Putamen (tissue), 1 donor: Measurements from ENCODE around the gene LEAP2.
"Not testable (repeated sequence)": the region's sequence is repeated elsewhere in the genome, so short reads cannot be mapped to it uniquely, and the experiment has no call there.

Experiments used
- DNase-seq: peaks from one replicate; pipeline ENCODE4 v3.0.0-alpha.2; 2016; ENCODE audit warnings: low spot score

Gene LEAP2

GRCh38 chr5:132840896-132841295 lies 32.6 kb upstream of the LEAP2 start:
- DNase-seq, result no peak

DNA sequence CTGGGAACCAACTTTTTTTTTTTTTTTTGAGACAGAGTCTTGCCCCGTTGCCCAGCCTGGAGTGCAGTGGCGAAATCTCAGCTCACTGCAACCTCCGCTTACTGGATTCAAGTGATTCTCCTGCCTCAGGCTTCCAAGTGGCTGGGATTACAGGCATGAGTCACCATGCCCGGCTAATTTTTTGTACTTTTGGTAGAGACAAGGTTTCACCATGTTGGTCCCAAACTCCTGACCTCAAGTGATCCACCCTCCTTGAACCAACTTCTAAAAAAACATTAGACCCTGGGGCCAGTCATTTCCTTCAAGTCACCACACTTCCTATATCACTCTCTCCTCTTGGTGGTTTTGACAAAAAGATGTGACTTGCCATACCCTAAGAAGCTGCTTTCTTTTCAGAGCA lies 32.2 kb upstream of the LEAP2 start:
- no peak for DNase-seq

DNA sequence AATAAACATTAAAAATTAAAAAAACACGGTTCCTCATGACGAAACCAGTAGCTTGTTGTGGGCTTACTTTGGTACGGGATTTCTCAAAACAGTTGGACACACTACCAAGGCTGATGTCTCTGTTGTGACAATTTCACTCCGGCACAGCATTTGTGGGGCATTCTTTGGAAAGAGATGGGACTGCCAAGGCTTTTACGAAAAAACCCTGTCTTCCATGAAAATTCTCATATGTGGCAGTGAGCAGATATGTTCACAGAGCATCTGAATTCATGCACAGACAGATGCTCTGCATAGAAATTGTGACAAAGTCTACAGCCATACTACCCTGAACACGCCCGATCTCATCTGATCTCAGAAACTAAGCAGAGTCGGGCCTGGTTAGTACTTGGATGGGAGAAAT lies 25.2 kb upstream of the LEAP2 start:
- no peak for DNase-seq

DNA sequence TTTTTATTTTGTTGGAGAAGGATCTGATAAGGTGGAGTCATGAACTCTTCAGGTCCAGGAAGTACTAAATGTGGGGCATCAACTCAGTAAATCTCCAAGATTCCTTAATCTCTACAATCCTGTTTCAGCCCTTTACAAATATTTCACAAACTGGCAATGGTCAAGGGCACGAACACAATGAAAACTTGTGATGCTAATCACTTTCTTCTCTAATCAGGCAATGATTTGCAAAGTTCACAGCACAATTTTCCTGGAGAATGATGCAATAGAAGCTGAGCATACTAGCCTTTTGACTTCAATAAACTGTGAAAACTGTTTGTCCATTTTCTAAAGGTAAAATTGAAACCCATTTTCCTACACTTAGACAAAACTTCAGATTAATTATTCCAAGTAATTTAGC lies 24.1 kb upstream of the LEAP2 start:
- DNase-seq, result no peak

DNA sequence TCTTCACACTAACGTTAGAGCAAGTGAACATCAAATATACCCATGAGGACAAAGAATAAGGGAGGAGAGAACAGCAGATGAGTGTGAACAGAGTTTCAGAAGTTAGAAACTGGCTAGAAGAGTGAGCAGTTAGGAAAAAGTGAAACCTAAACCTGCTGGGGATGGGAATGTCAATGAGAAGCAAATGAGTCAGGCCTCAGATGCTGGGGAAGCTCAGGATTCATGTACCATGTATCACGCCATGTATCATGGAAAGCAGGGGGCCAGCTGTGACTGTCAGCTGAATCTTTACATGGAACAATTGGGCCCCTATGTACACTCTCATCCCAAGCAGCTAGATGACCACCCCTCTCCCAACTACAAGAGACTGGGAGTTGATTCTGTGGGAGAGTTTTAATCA lies 23.4 kb upstream of the LEAP2 start:
- no peak for DNase-seq

DNA sequence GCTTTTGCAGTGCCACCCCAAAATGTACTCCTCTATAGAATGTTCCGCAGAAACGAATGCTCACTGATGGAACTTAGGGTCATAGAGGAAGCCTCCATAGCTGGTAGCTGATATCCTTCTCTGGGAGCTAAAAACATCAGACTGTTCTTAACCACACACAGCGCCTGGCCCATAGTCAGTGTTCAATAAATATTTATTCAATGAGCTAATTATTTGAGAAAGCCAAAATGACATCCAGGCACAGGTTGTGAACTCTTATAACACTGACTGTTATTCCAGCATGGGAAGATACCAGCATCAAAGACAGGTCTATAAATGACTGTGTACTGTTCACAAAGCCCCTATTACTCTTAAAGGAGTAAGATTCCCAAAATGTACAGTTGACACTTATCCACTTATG lies 20.1 kb upstream of the LEAP2 start:
- DNase-seq, result no peak

- DNase-seq, result no peak
Observed at GRCh38 chr5:132853790-132854189, 19.7 kb upstream of the LEAP2 start.

- no peak for DNase-seq
Observed at GRCh38 chr5:132854301-132854700, 19.2 kb upstream of the LEAP2 start.

- not testable (repeated sequence) for DNase-seq
Observed at GRCh38 chr5:132854992-132855391, 18.5 kb upstream of the LEAP2 start.

GRCh38 chr5:132856011-132856410 lies 17.5 kb upstream of the LEAP2 start:
- DNase-seq, result no peak

DNA sequence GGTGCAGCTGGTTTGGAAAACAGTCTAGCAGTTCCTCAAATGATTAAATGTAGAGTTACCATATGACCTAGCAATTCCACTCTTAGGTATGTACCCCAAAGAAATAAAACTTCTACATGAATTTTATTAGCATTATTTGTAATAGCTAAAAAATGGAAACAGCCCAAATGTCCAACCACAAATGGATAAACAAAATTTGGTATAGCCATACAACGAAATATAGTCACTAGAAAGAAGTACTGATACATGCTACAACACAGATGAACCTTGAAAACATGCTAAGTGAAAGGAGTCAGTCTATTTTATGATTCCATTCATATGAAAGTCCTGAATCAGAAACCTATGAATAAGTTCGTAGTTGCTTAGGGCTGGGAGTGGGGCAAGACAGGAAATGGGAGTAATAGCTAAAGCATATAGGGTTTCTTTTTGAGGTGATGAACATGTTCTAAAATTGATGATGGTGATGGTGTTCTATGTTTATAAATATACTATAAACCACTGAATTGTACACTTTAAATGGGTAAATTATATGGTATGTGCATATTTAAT lies 13.5 kb upstream of the LEAP2 start:
- DNase-seq, result no peak

DNA sequence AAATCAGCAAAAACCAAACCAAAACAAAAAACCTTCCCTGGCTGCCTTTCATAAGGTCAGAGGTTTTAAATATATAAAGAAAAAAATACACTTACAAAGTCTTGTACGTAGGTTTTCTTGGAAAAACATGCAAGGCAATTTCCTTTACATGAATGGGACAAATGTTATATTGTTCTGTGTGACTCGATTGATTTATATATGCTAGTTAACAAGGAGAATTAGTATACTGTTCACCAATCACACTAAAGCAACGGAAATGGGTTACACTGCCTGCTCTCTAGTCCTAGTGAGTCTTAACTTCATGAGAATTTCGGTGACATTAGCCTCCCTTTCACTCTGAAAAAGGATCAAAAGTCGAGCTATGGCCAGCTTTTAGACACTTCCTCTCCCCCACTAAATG lies 12.7 kb upstream of the LEAP2 start:
- no peak for DNase-seq

DNA sequence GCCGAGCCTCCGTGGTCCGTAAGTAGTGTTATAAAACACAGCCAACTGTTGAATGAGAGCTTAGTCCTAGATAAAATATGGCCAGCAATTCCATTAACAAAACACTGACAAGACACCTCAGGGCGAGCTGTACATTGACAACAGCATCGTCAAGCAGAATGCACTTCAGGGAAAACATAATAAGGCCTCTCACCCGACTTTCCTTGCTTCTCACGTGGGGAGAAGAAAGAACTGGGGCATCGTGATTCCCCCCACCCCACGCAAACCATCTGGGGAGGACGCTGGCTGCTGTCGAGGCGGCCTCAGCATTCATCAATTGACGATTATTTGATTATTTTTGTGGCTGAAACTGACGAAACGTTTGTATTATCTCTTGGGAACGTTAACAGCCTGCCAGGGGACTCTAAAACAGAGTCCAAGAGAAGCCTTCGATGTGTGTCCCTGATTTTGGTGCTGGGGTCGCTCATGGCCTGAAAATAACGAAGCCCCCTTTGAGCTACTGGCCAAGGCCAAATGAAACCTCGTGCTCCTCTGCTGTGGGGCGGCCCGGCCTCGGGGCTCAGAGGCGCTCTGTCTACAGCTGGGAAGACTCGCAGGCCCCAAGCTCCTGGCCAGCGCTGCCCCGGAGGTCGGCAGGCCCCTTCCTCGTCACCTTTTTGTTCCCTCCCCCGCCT lies 7.7 kb upstream of the LEAP2 start:
- no peak for DNase-seq

DNA sequence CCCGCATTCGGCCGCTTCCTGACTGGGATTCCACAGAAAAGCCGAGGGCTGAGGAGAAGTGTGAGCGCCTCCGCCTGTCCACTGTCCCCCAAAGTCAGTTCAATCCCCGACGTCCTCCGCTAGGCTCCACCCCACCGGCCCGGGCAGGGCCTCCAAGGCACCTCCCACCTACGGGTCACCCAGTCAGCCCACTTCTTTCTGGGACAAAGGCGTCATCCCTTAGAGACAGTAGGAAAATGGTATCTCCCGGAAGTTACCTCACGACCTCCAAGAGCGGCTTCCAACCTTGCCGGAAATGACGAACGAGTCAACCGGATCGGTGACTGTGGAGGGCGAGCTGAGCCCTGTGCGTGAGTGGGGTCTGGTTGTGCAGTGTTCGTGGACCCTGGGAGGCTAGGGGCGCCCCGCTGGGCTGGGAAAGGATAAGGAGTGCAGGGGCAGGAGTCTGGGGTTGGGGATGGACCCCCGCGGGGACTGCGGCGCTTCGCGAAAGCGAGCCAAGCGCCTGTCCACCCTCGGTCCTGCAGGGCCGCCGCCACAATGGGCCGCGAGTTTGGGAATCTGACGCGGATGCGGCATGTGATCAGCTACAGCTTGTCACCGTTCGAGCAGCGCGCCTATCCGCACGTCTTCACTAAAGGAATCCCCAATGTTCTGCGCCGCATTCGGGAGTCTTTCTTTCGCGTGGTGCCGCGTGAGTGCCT lies 7.0 kb upstream of the LEAP2 start, which contains the start of the genes GDF9 and UQCRQ:
Gene GDF9 (minus strand): TSS at position 128 of the 704 bp plus-strand sequence. CDS start 1,936 bp downstream, outside the sequence.
Gene UQCRQ (plus strand): TSS at position 301 of the 704 bp plus-strand sequence. CDS start 240 bp downstream, at position 541.
- DNase-seq, result peak; percentile 100

DNA sequence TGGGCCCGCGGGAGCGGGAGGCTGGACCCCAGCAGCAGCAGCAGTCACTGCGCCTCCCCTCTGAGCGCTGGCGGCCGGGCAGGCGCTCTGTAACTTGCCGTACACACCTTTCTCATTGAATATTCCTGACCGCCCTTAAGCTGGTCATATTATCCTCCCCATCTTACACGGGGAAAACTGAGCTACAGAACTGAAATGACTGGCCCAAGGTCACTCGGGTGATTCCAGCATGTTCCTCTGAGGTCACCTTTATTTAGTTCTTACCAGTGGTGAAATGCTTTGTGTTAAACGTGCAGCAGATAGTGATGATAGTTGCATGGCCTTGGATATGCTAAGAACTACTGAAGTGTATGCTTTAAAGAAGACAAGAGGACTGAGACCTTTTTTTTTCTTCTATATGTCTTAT lies 6.4 kb upstream of the LEAP2 start:
- no peak for DNase-seq

DNA sequence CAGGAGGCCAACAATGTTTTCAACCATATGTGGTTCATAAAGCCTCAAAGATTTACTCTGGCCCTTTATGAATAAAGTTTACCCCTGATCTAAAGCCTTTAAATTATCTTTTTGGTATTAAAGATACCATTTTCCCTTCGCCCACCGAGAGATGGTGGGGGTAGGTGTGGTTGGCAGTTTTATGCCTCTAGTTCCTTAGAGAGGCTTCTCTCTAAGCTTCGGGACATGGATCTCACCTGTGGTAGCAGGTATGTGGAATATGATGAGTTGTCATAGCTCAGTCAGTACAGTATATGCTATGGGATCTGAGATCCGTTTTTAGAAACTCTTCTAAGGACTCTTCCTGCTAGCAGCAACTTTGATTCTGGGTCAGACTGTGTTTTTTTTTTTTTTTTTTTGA lies 4.7 kb upstream of the LEAP2 start:
- DNase-seq, result no peak

DNA sequence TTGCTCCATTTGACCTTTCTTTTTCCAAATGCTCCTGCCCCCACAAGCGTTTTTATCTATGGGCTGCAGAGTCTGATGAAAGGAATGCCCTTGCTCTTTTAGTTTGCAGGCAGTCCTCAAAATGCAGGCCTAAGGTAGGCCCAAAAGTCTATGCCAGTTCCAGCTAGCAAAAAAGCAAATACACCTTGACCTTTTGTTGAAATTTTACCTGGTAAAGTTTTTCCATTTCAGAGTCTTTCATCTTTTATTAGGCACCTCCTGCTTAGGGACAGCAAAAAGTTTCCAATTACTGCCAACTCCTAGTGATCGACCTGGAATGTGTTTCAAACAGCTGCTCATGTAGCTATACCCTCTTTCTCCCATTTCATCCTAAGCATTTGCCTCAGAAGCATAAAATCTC lies 2.7 kb upstream of the LEAP2 start:
- no peak for DNase-seq

- DNase-seq, result no peak
Observed at GRCh38 chr5:132871459-132872284, 1.8 kb upstream of the LEAP2 start.

GRCh38 chr5:132872788-132873118 lies 715 bp upstream of the LEAP2 start:
- no peak for DNase-seq

- no peak for DNase-seq
Observed at GRCh38 chr5:132873930-132874271, 433 bp downstream of the LEAP2 start.

DNA sequence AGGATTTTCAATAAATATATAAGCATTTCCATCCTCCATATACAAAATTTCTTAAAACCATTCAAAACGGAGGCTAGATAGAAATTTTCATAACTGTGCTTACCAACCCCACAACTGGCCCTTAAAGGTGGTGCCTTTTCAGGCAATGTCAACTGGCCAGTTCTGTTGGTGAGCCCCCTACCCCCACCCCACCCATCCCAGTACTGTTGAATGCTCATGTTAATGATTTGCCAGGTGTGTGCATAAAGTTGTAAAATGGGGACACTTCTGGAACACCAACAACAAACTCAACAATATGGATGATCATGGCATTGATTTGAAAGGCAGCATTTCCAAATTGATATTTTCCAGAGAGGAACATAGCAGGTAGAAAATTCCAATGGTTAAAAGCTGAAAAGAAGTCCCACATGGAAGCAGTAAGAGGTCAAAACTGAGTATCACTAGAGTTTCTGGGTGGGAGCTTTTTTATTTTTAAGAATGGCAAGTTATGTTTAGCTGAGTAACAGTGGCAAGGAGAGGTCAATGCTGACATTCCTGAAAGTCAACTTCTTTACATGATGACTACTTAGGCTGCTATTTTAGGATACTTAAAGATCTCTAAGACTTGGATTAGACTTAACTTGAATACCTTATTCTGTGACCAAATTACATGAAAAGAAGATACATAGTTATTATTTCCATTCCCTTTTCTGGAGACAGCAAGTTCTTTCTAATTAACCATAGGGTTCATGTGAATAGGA lies 2.7 kb downstream of the LEAP2 start:
- DNase-seq, result no peak

GRCh38 chr5:132877466-132877865 lies 4.0 kb downstream of the LEAP2 start:
- DNase-seq, result no peak
